Brain microvascular endothelial cell (primary cell): ENCODE data around the gene SERPING1.

Experiments
- DNase-seq: peaks from one replicate; pipeline ENCODE4 v3.0.0-alpha.2; 2020
- H3K27ac ChIP-seq: fragments of 250-450 bp; sonication (Bioruptor Pico); 2 replicates; pipeline ENCODE4 v1.5.1; 2020; ENCODE audit warnings: mild to moderate bottlenecking, moderate library complexity
- H3K27me3 ChIP-seq: fragments of 250-450 bp; sonication (Bioruptor Pico); replicated peaks from 2 replicates; pipeline ENCODE4 v1.5.1; 2020; ENCODE audit warnings: mild to moderate bottlenecking
- H3K36me3 ChIP-seq: fragments of 250-450 bp; sonication (Bioruptor Pico); replicated peaks from 2 replicates; pipeline ENCODE4 v1.5.1; 2020; ENCODE audit warnings: mild to moderate bottlenecking
- H3K4me3 ChIP-seq: 2 replicates; pipeline ENCODE4 v1.5.1; 2011; ENCODE audit warnings: low read depth, mild to moderate bottlenecking, control low read depth, low read length, moderate library complexity
- CTCF ChIP-seq: IDR thresholded peaks from 2 replicates; pipeline ENCODE4 v1.5.1; 2011; ENCODE audit warnings: low read depth, mild to moderate bottlenecking, moderate library complexity, low read length, control low read depth, inconsistent platforms; ENCODE audit errors: missing control alignments
- in situ Hi-C: cut with HindIII; loops from 2 replicates; pipeline ENCODE4 v1.10.0; 2017; ENCODE audit warnings: low sequenced_read_pairs, low pct_ligation_motif_present

The SERPING1 gene

GRCh38 chr11:57663975-57664374 lies 66.5 kb downstream of the SERPING1 start:
- TF ChIP-seq CTCF = no peak
- in situ Hi-C loops = no loop called here
- Histone ChIP-seq H3K4me3 (no peak overlapping the region), H3K27me3 (no peaks in the 10 kb centered on the region), H3K27ac (no peak overlapping the region), H3K36me3 (peaks cover 28% of the 10 kb centered on the region)
- no peak for DNase-seq
